Gastrocnemius medialis (tissue), 4 donors: ENCODE measurements around the gene SUMF1.

Experiments used
- CTCF ChIP-seq, 5 experiments: fragments of 450-650 bp in 3 of 5; fragments of 200-600 bp in 2 of 5; sonication (generic) in 2 of 5; IDR thresholded peaks in 4 of 5; conservative IDR thresholded peaks in 1 of 5; 1 replicate in 4 of 5; 2 replicates in 1 of 5; pipeline ENCODE4 v1.5.1; 2016 to 2019; ENCODE audit warnings: antibody characterized with exemption in 5 of 5, mild to moderate bottlenecking in 3 of 5, moderate library complexity in 3 of 5
- POLR2A ChIP-seq, 2 donors: fragments of 450-650 bp; IDR thresholded peaks; one replicate each; pipeline ENCODE4 v1.6.1; 2017; ENCODE audit warnings: antibody characterized with exemption in 2 of 2, mild to moderate bottlenecking in 2 of 2, moderate library complexity in 2 of 2

DNA sequence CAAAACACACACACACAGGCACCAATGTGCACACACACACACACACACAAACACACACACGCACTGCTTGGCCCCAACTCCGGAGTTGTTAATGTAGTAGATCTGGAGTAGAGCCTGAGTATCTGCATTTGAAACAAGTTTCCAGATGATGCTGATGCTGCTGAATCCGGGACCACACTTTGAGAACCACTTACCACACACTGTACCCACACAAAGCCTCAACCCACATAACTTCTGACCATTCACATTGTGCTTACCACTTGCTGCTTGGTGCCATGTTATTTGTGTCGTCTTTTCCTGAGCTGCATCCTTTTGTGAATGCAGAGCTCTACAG, 127.0 kb downstream of the SUMF1 start:
- TF ChIP-seq POLR2A (IDR thresholded peaks at IDR 0.05) = no peak
- no peak for TF ChIP-seq CTCF (IDR thresholded peaks at IDR 0.05 in 4 of 5, conservative IDR thresholded peaks at IDR 0.05 in 1 of 5)
